NCI-H1105 treated with DMSO at 0.1 percent for 48 hours (cell line): ENCODE data around the gene PRDX6.
"Not testable (repeated sequence)": the region's sequence is repeated elsewhere in the genome, so short reads cannot be mapped to it uniquely, and the experiment has no call there.

Experiments used
- DNase-seq: peaks from one replicate; lab custom pipeline; 2025; lab: John Stamatoyannopoulos, UW

The PRDX6 gene

GRCh38 chr1:173477286-173478093 is at the start of gene PRDX6:
Gene PRDX6 (plus strand): TSS chr1:173477335. CDS start chr1:173477398, 63 bp downstream.
- DNase-seq = peak; percentile 92

- no peak for DNase-seq
Measured at GRCh38 chr1:173429471-173430402, 47.4 kb upstream of the PRDX6 start.

- DNase-seq = no peak
Measured at GRCh38 chr1:173430677-173431303, 46.3 kb upstream of the PRDX6 start.

- DNase-seq = peak; percentile 75
Measured at GRCh38 chr1:173431304-173432045, 45.7 kb upstream of the PRDX6 start.

GRCh38 chr1:173432331-173432730 is 44.8 kb upstream of the PRDX6 start:
- DNase-seq = no peak

GRCh38 chr1:173433751-173434326 is 43.3 kb upstream of the PRDX6 start:
- DNase-seq = no peak

GRCh38 chr1:173436841-173437428 is 40.2 kb upstream of the PRDX6 start:
- no peak for DNase-seq

- no peak for DNase-seq
Measured at GRCh38 chr1:173438675-173439074, 38.5 kb upstream of the PRDX6 start.

GRCh38 chr1:173440430-173440829 is 36.7 kb upstream of the PRDX6 start:
- no peak for DNase-seq

GRCh38 chr1:173444757-173445156 is 32.4 kb upstream of the PRDX6 start:
- DNase-seq = no peak

GRCh38 chr1:173445164-173445563 is 32.0 kb upstream of the PRDX6 start:
- no peak for DNase-seq

- no peak for DNase-seq
Measured at GRCh38 chr1:173445656-173446055, 31.5 kb upstream of the PRDX6 start.

- no peak for DNase-seq
Measured at GRCh38 chr1:173447224-173447623, 29.9 kb upstream of the PRDX6 start.

GRCh38 chr1:173448945-173449344 is 28.2 kb upstream of the PRDX6 start:
- DNase-seq = no peak

GRCh38 chr1:173451981-173452380 is 25.2 kb upstream of the PRDX6 start:
- DNase-seq = peak; percentile 26

- DNase-seq = no peak
Measured at GRCh38 chr1:173453982-173454381, 23.2 kb upstream of the PRDX6 start.

GRCh38 chr1:173454966-173455524 is 22.1 kb upstream of the PRDX6 start:
- no peak for DNase-seq

GRCh38 chr1:173459885-173460284 is 17.2 kb upstream of the PRDX6 start:
- DNase-seq = no peak

- DNase-seq = not testable (repeated sequence)
Measured at GRCh38 chr1:173462666-173463065, 14.5 kb upstream of the PRDX6 start.

GRCh38 chr1:173464185-173464584 is 12.9 kb upstream of the PRDX6 start:
- not testable (repeated sequence) for DNase-seq

- no peak for DNase-seq
Measured at GRCh38 chr1:173467426-173467825, 9.7 kb upstream of the PRDX6 start.
